GM23338 (cell line): ENCODE results near the gene MEGF6.

Experiments
- CREB1 ChIP-seq: fragments of 250-450 bp; sonication (Bioruptor Pico); IDR thresholded peaks from 2 replicates; pipeline ENCODE4 v1.5.0; 2020; ENCODE audit warnings: low read depth, mild to moderate bottlenecking, moderate library complexity
- CTCF ChIP-seq, 2 experiments: fragments of 200-600 bp in 1 of 2; sonication (generic) in 1 of 2; conservative IDR thresholded peaks; 2 replicates each; pipeline versions ENCODE4 v1.5.1 to v1.6.1; 2016 to 2017; ENCODE audit warnings: antibody characterized with exemption in 2 of 2, low read depth in 2 of 2, mild to moderate bottlenecking in 2 of 2, moderate library complexity in 1 of 2
- EZH2 ChIP-seq: fragments of 200-600 bp; sonication (generic); IDR thresholded peaks from one replicate; pipeline ENCODE4 v1.8.0; 2017; ENCODE audit warnings: antibody characterized with exemption, mild to moderate bottlenecking, low read depth; ENCODE audit not compliant: unreplicated experiment
- EZH2phosphoT487 ChIP-seq: fragments of 200-600 bp; sonication (generic); IDR thresholded peaks from one replicate; pipeline ENCODE4 v1.8.1; 2018; ENCODE audit warnings: antibody characterized with exemption; ENCODE audit not compliant: unreplicated experiment
- JUNB ChIP-seq: IDR thresholded peaks from one replicate; pipeline ENCODE4 v1.6.1; 2016; ENCODE audit warnings: antibody characterized with exemption; ENCODE audit not compliant: unreplicated experiment
- POLR2AphosphoS5 ChIP-seq: IDR thresholded peaks from 2 replicates; pipeline ENCODE4 v1.6.1; 2016; ENCODE audit warnings: antibody characterized with exemption, low read depth
- ZNF331 ChIP-seq: fragments of 250-450 bp; sonication (Bioruptor Pico); IDR thresholded peaks from 2 replicates; pipeline ENCODE4 v1.5.0; 2020; ENCODE audit warnings: low read depth, mild to moderate bottlenecking, moderate library complexity
- TF ChIP-seq, protein P1 (sequence below): IDR thresholded peaks from one replicate; pipeline ENCODE4 v1.6.1; 2018; ENCODE audit warnings: antibody characterized with exemption; ENCODE audit not compliant: unreplicated experiment

GRCh38 chr1:3645666-3646355 lies 34.5 kb upstream of the MEGF6 start:
- TF ChIP-seq CTCF (conservative IDR thresholded peaks at IDR 0.05; ENCODE audit: low read depth in 2 of 2) (no peak), POLR2AphosphoS5 (no peak), EZH2 (no peak), EZH2phosphoT487 (no peak), CREB1 (CRISPR knock-in tag) (no peak), JUNB (no peak), ZNF331 (CRISPR knock-in tag) (no peak)
- TF ChIP-seq, protein P1, sequence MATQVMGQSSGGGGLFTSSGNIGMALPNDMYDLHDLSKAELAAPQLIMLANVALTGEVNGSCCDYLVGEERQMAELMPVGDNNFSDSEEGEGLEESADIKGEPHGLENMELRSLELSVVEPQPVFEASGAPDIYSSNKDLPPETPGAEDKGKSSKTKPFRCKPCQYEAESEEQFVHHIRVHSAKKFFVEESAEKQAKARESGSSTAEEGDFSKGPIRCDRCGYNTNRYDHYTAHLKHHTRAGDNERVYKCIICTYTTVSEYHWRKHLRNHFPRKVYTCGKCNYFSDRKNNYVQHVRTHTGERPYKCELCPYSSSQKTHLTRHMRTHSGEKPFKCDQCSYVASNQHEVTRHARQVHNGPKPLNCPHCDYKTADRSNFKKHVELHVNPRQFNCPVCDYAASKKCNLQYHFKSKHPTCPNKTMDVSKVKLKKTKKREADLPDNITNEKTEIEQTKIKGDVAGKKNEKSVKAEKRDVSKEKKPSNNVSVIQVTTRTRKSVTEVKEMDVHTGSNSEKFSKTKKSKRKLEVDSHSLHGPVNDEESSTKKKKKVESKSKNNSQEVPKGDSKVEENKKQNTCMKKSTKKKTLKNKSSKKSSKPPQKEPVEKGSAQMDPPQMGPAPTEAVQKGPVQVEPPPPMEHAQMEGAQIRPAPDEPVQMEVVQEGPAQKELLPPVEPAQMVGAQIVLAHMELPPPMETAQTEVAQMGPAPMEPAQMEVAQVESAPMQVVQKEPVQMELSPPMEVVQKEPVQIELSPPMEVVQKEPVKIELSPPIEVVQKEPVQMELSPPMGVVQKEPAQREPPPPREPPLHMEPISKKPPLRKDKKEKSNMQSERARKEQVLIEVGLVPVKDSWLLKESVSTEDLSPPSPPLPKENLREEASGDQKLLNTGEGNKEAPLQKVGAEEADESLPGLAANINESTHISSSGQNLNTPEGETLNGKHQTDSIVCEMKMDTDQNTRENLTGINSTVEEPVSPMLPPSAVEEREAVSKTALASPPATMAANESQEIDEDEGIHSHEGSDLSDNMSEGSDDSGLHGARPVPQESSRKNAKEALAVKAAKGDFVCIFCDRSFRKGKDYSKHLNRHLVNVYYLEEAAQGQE: no peak
